B cell (primary cell): ENCODE measurements around the gene TANGO6.

Experiments used
- CTCF ChIP-seq: fragments of 200-600 bp; IDR thresholded peaks from one replicate; pipeline ENCODE4 v1.8.0; 2022; ENCODE audit warnings: antibody characterized with exemption, mild to moderate bottlenecking
- EZH2 ChIP-seq: IDR thresholded peaks from 2 replicates; pipeline ENCODE4 v1.6.1; 2012; ENCODE audit warnings: borderline replicate concordance, low read depth, mild to moderate bottlenecking, moderate library complexity, low read length; ENCODE audit not compliant: insufficient read depth, poor library complexity, severe bottlenecking

DNA sequence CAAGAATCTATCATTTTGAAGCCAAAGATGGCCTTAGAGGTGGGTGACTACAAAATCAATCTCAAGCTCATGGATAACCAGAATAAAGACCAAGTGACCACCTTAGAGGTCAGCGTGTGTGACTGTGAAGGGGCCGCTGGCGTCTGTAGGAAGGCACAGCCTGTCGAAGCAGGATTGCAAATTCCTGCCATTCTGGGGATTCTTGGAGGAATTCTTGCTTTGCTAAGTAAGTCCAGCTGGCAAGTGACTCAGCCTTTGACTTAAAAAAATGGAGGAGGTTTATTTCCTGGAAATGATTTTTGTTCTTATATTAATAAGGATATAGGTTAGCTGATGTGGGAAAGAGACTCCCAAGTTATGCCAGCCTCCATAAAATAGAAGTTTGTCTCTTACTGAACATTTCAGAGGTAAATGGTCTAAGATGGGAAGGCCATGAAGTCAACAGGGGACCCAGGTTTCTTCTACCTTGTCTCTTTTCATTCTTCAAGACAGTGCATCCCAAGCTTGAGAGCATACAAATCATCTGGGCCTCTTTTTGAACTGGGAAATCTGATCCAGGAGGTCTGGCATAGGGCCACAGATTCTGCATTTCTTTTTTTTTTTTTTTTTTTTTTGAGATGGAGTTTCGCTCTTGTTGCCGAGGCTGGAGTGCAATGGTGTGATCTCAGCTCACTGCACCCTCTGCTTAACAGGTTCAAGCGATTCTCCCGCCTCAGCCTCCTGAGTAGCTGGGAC lies 19.8 kb upstream of the TANGO6 start:
- TF ChIP-seq EZH2, result no peak
- TF ChIP-seq CTCF, result no peak
